GM12878 (cell line): ENCODE data around the gene TRPV6. TPM values are rescaled to one million over a fixed set of nuclear protein-coding genes. Genes with fewer than 3 reads are reported as not detected.

Experiments used
- ATAC-seq: fragments of 200-7000 bp; cut with Tn5 transposase; 3 replicates; pipeline ENCODE4 v1.9.1; 2020; ENCODE audit warnings: mild to moderate bottlenecking, moderate library complexity
- BruUV-seq: library from RNA; stranded (reverse); fragments of 400-500 nt; replicated peaks from 2 replicates; lab custom pipeline; 2021; lab: Mats Ljungman, UMichigan
- CTCF ChIA-PET: fragments of 300-600 bp; sonication (Branson Sonifier 250); formaldehyde crosslinking; extraction: SDS; loops from one replicate; lab custom pipeline; 2021; ENCODE audit warnings: inconsistent platforms; lab: Yijun Ruan, JAX
- POLR2A ChIA-PET: fragments of 350-600 bp; formaldehyde crosslinking; extraction: SDS; loops from one replicate; lab custom pipeline; 2021; ENCODE audit warnings: inconsistent platforms; lab: Charles Lee
- RAD21 ChIA-PET: fragments of 300-600 bp; sonication (Branson Sonifier 250); formaldehyde crosslinking; loops from one replicate; lab custom pipeline; 2023; ENCODE audit warnings: antibody characterized with exemption; ENCODE audit not compliant: unreplicated experiment; lab: Charles Lee
- SMC1A ChIA-PET: fragments of 300-600 bp; sonication (Branson Sonifier 250); formaldehyde crosslinking; loops from one replicate; lab custom pipeline; 2023; ENCODE audit not compliant: unreplicated experiment, uncharacterized antibody; lab: Charles Lee
- DNase-seq: peaks from one replicate; pipeline ENCODE4 v3.0.0-alpha.2; 2011; ENCODE audit warnings: low read depth, low spot score
- FAIRE-seq: peaks from 3 replicates; lab custom pipeline; 2011; peaks lifted over from hg19 to GRCh38; lab: Jason Lieb, UNC
- H2AFZ ChIP-seq: 2 replicates; pipeline ENCODE4 v1.6.0; 2011; ENCODE audit warnings: low read depth, low read length, control low read depth; ENCODE audit not compliant: control insufficient read depth
- H3K27ac ChIP-seq: 2 replicates; pipeline ENCODE4 v1.5.1; 2011; ENCODE audit warnings: control low read depth; ENCODE audit not compliant: control insufficient read depth, insufficient read depth
- H3K27me3 ChIP-seq, 2 experiments: replicated peaks in 1 of 2; 2 replicates each; pipeline versions ENCODE4 v1.6.0 to v1.6.1; 2011; ENCODE audit warnings: low read length in 1 of 2; ENCODE audit not compliant: control insufficient read depth in 2 of 2, insufficient read depth in 2 of 2
- H3K36me3 ChIP-seq, 2 experiments: 2 replicates each; pipeline ENCODE4 v1.5.1; 2011; ENCODE audit warnings: low read length in 1 of 2; ENCODE audit not compliant: control insufficient read depth in 2 of 2, insufficient read depth in 2 of 2
- H3K4me1 ChIP-seq: 2 replicates; pipeline ENCODE4 v1.6.1; 2011; ENCODE audit warnings: mild to moderate bottlenecking, low read length, moderate library complexity, mixed read lengths; ENCODE audit not compliant: control insufficient read depth, insufficient read depth
- H3K4me2 ChIP-seq: 2 replicates; pipeline ENCODE4 v1.6.0; 2011; ENCODE audit warnings: control low read depth; ENCODE audit not compliant: control insufficient read depth, insufficient read depth
- H3K4me3 ChIP-seq: fragments of 200-600 bp; sonication (generic); 2 replicates; pipeline ENCODE4 v1.5.1; 2016
- H3K79me2 ChIP-seq: 2 replicates; pipeline ENCODE4 v1.6.0; 2011; ENCODE audit warnings: low read length; ENCODE audit not compliant: control insufficient read depth, insufficient read depth
- H3K9ac ChIP-seq: 2 replicates; pipeline ENCODE4 v1.8.0; 2011; ENCODE audit warnings: low read length, control low read depth, mixed read lengths; ENCODE audit not compliant: control insufficient read depth, insufficient read depth
- H3K9me3 ChIP-seq: replicated peaks from 3 replicates; pipeline ENCODE4 v1.5.1; 2011; ENCODE audit warnings: mild to moderate bottlenecking, low read length; ENCODE audit not compliant: control insufficient read depth, insufficient read depth
- H4K20me1 ChIP-seq: 2 replicates; pipeline ENCODE4 v1.6.0; 2011; ENCODE audit not compliant: control insufficient read depth, insufficient read depth
- CBX5 ChIP-seq: sonication (generic); IDR thresholded peaks from 2 replicates; pipeline ENCODE4 v1.6.1; 2016; ENCODE audit warnings: low read depth, moderate library complexity, mild to moderate bottlenecking, inconsistent platforms
- DPF2 ChIP-seq: fragments of 450-650 bp; IDR thresholded peaks from 2 replicates; pipeline ENCODE4 v1.6.1; 2017; ENCODE audit warnings: mild to moderate bottlenecking
- IKZF1 ChIP-seq: fragments of 450-650 bp; conservative IDR thresholded peaks from 2 replicates; pipeline ENCODE4 v1.6.1; 2017; ENCODE audit warnings: antibody characterized with exemption, mild to moderate bottlenecking
- IKZF2 ChIP-seq, 2 experiments: fragments of 450-650 bp; IDR thresholded peaks; 2 replicates each; pipeline ENCODE4 v1.6.1; 2017; ENCODE audit warnings: mild to moderate bottlenecking in 2 of 2, moderate library complexity in 2 of 2
- IRF4 ChIP-seq: IDR thresholded peaks from 2 replicates; pipeline ENCODE4 v1.6.1; 2011; ENCODE audit warnings: low read depth, low read length
- MYB ChIP-seq: fragments of 150-350 bp; IDR thresholded peaks from 2 replicates; pipeline ENCODE4 v1.6.1; 2014; ENCODE audit warnings: mild to moderate bottlenecking, low read depth, low read length, borderline replicate concordance
- NR2F1 ChIP-seq: fragments of 450-650 bp; conservative IDR thresholded peaks from 2 replicates; pipeline ENCODE4 v1.6.1; 2017; ENCODE audit warnings: mild to moderate bottlenecking
- PAX5 ChIP-seq: IDR thresholded peaks from 2 replicates; pipeline ENCODE4 v1.6.1; 2011; ENCODE audit warnings: low read depth, low read length, borderline replicate concordance
- SIN3A ChIP-seq: IDR thresholded peaks from 2 replicates; pipeline ENCODE4 v1.6.1; 2012; ENCODE audit warnings: low read depth, low read length, improper control_type of control experiment
- SMAD1 ChIP-seq: fragments of 450-650 bp; IDR thresholded peaks from 2 replicates; pipeline ENCODE4 v1.6.1; 2018; ENCODE audit warnings: mild to moderate bottlenecking, low read depth; ENCODE audit not compliant: partially characterized antibody
- ZNF384 ChIP-seq: IDR thresholded peaks from 2 replicates; pipeline ENCODE4 v1.6.1; 2012; ENCODE audit warnings: low read depth, mild to moderate bottlenecking, low read length, improper control_type of control experiment, borderline replicate concordance
- WGBS: methylation state at CpG from one replicate; pipeline ENCODE4 v1.1.6; 2016; ENCODE audit warnings: low lambda C conversion rate; ENCODE audit not compliant: insufficient replicate concordance, insufficient coverage; ENCODE audit errors: missing lambda C conversion rate; 5-methylcytosine and 5-hydroxymethylcytosine counted together
- in situ Hi-C: fragments of 300-500 bp; cut with MboI; formaldehyde crosslinking; loops from 9 replicates; pipeline ENCODE4 v1.14.3; 2018; ENCODE audit warnings: mixed read lengths
- intact Hi-C: fragments of 100-400 bp; cut with micrococcal nuclease; formaldehyde crosslinking; loops from one replicate; pipeline ENCODE4 v1.14.2; 2022; ENCODE audit not compliant: unreplicated experiment
- polyA plus RNA-seq, 11 experiments: library from polyadenylated mRNA; depleted of rRNA in 4 of 11; unstranded in 6 of 11; stranded (reverse) in 5 of 11; fragments of >200 nt; fragmentation: Nextera tagmentation in 4 of 11; fragmentation: Illumina TruSeq in 1 of 11; extraction: Ambion mirVana in 4 of 11; extraction: Trizol in 1 of 11; gene quantifications; 1 replicate in 1 of 11; 2 replicates in 10 of 11; pipeline versions ENCODE4 v1.2.1 to v1.2.3, GENCODE V29; 2011 to 2016; ENCODE audit warnings: inconsistent platforms in 2 of 11, missing spikeins in 2 of 11, low read depth in 1 of 11
- total RNA-seq, 4 experiments: library from RNA; depleted of rRNA in 3 of 4; stranded (reverse); fragments of >200 nt in 3 of 4; fragmentation: Illumina TruSeq in 1 of 4; extraction: Trizol in 1 of 4; gene quantifications; 2 replicates each; pipeline versions ENCODE4 v1.2.1 to v1.2.3, GENCODE V29; 2013 to 2021
- TF ChIP-seq, protein P1 (sequence below): fragments of 450-650 bp; IDR thresholded peaks from 2 replicates; pipeline ENCODE4 v1.6.1; 2017; ENCODE audit warnings: antibody characterized with exemption, mild to moderate bottlenecking, moderate library complexity
- TF ChIP-seq, protein P2 (sequence below): fragments of 450-650 bp; IDR thresholded peaks from 2 replicates; pipeline ENCODE4 v1.6.1; 2017; ENCODE audit warnings: low read depth, mild to moderate bottlenecking, moderate library complexity
- TF ChIP-seq, protein P3 (sequence below): fragments of 450-650 bp; IDR thresholded peaks from 2 replicates; pipeline ENCODE4 v1.6.1; 2017; ENCODE audit warnings: mild to moderate bottlenecking, moderate library complexity

The TRPV6 gene
- total and polyA plus RNA-seq, 10 of the 15 experiments (the other 5 are each of a cell fraction or from before 2014, with no cell fraction given): not detected

DNA sequence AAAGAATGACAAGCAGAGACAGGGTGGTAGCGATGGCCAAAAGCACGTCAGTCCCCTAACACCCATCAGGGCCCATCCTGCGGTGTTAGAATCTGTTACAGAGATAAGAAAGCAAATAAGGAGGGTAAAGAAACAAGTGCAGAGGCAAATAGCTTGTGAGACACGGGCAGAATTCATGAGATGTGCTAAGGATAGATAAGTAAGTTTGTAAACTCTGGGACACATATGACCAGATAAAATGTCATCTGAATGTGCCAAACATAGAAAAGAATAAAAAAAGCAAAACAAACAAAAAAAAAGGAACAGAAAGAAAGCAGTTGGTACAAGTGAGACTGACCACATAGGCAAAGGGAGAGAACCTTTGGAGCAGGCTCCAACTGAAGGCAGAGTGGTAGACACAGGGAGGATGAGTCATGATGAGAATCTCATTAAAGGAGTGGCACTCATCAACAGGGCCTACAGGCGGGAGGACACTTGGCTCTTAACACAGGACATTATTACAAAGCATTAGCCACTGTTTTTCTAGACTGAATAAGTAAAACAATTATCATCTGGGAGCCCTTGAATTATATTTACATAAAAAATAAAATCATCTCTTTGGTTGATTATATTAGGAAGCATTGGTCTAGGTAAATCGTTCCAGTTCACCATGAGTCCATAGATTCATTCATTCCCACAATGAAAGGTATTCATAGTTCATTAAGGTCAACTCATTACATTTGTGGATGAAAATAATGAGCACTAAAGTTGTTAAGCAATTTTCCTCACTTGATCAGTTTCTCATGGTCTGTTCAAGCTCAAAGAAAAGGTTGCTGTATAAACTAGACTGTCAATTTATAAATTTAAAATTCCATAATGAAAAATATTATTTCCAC is 52.1 kb downstream of the TRPV6 start:
- POLR2A ChIA-PET: interaction anchor here (1.1 to 2.3 kb wide), 4 partner anchors 20 to 25 kb away, joined by 3 to 9 read pairs (median 6); no protein-coding TSS in a partner anchor
- H3K4me3 ChIP-seq: no peak overlapping the region
- in situ Hi-C loops (no loop called here), intact Hi-C loops (no loop called here)
- no peaks in the 10 kb centered on the region for H3K79me2 ChIP-seq
- no peak overlapping the region for H3K4me2 ChIP-seq
- peak; percentile 89 for ATAC-seq
- CTCF ChIA-PET: interaction anchor here (0.9 to 3.0 kb wide), 4 partner anchors 10 to 22 kb away, joined by 3 to 72 read pairs (median 7); no protein-coding TSS in a partner anchor
- H4K20me1 ChIP-seq: no peaks in the 10 kb centered on the region
- no peak for DNase-seq
- H3K36me3 ChIP-seq: no peaks in the 10 kb centered on the region
- no peak overlapping the region for H3K27ac ChIP-seq
- no peak overlapping the region for H3K9ac ChIP-seq
- no peaks in the 10 kb centered on the region for H3K27me3 ChIP-seq
- peaks cover 19% of the 10 kb centered on the region for H3K4me1 ChIP-seq
- RAD21 ChIA-PET: interaction anchor here (1.1 to 2.9 kb wide), 4 partner anchors 15 to 35 kb away, joined by 4 to 73 read pairs (median 8); no protein-coding TSS in a partner anchor
- BruUV-seq: no TSS peak
- no peaks in the 10 kb centered on the region for H3K9me3 ChIP-seq
- 61% methylated on average over 6 of the region's 6 CpGs for WGBS
- SMC1A ChIA-PET: interaction anchor here (1.0 to 2.3 kb wide), 9 partner anchors 12 to 382 kb away, joined by 3 to 62 read pairs (median 6); no protein-coding TSS in a partner anchor
- no peak overlapping the region for H2AFZ ChIP-seq
- FAIRE-seq: peak; percentile 72
- TF ChIP-seq MYB (no peak), IKZF2 (IDR thresholded peaks at IDR 0.05) (peak; percentile 93 to 94), SIN3A (no peak), PAX5 (0 out of 2 replicates have a peak, but pooled peaks have one; percentile 19), ZNF384 (peak; percentile 59; the same call in 1 of the 2 replicates), NR2F1 (peak; percentile 89), SMAD1 (no peak), CBX5 (no peak), IKZF1 (peak; percentile 84), DPF2 (peak; percentile 71; the same call in 1 of the 2 replicates), IRF4 (peak; percentile 66; the same call in 1 of the 2 replicates)
- TF ChIP-seq, protein P1, sequence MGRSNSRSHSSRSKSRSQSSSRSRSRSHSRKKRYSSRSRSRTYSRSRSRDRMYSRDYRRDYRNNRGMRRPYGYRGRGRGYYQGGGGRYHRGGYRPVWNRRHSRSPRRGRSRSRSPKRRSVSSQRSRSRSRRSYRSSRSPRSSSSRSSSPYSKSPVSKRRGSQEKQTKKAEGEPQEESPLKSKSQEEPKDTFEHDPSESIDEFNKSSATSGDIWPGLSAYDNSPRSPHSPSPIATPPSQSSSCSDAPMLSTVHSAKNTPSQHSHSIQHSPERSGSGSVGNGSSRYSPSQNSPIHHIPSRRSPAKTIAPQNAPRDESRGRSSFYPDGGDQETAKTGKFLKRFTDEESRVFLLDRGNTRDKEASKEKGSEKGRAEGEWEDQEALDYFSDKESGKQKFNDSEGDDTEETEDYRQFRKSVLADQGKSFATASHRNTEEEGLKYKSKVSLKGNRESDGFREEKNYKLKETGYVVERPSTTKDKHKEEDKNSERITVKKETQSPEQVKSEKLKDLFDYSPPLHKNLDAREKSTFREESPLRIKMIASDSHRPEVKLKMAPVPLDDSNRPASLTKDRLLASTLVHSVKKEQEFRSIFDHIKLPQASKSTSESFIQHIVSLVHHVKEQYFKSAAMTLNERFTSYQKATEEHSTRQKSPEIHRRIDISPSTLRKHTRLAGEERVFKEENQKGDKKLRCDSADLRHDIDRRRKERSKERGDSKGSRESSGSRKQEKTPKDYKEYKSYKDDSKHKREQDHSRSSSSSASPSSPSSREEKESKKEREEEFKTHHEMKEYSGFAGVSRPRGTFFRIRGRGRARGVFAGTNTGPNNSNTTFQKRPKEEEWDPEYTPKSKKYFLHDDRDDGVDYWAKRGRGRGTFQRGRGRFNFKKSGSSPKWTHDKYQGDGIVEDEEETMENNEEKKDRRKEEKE: no peak
- TF ChIP-seq, protein P2, sequence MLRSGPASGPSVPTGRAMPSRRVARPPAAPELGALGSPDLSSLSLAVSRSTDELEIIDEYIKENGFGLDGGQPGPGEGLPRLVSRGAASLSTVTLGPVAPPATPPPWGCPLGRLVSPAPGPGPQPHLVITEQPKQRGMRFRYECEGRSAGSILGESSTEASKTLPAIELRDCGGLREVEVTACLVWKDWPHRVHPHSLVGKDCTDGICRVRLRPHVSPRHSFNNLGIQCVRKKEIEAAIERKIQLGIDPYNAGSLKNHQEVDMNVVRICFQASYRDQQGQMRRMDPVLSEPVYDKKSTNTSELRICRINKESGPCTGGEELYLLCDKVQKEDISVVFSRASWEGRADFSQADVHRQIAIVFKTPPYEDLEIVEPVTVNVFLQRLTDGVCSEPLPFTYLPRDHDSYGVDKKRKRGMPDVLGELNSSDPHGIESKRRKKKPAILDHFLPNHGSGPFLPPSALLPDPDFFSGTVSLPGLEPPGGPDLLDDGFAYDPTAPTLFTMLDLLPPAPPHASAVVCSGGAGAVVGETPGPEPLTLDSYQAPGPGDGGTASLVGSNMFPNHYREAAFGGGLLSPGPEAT: peak; percentile 74
- TF ChIP-seq, protein P3, sequence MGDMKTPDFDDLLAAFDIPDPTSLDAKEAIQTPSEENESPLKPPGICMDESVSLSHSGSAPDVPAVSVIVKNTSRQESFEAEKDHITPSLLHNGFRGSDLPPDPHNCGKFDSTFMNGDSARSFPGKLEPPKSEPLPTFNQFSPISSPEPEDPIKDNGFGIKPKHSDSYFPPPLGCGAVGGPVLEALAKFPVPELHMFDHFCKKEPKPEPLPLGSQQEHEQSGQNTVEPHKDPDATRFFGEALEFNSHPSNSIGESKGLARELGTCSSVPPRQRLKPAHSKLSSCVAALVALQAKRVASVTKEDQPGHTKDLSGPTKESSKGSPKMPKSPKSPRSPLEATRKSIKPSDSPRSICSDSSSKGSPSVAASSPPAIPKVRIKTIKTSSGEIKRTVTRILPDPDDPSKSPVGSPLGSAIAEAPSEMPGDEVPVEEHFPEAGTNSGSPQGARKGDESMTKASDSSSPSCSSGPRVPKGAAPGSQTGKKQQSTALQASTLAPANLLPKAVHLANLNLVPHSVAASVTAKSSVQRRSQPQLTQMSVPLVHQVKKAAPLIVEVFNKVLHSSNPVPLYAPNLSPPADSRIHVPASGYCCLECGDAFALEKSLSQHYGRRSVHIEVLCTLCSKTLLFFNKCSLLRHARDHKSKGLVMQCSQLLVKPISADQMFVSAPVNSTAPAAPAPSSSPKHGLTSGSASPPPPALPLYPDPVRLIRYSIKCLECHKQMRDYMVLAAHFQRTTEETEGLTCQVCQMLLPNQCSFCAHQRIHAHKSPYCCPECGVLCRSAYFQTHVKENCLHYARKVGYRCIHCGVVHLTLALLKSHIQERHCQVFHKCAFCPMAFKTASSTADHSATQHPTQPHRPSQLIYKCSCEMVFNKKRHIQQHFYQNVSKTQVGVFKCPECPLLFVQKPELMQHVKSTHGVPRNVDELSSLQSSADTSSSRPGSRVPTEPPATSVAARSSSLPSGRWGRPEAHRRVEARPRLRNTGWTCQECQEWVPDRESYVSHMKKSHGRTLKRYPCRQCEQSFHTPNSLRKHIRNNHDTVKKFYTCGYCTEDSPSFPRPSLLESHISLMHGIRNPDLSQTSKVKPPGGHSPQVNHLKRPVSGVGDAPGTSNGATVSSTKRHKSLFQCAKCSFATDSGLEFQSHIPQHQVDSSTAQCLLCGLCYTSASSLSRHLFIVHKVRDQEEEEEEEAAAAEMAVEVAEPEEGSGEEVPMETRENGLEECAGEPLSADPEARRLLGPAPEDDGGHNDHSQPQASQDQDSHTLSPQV: no peak
